MG63 (cell line): Measurements from ENCODE around the gene LMX1B. TPM values are rescaled to one million over a fixed set of nuclear protein-coding genes. Genes with fewer than 3 reads are reported as not detected.

Experiments used
- DNase-seq: peaks from one replicate; pipeline ENCODE4 v3.0.0-alpha.2; 2020
- H3K27me3 ChIP-seq: fragments of 250-450 bp; sonication (Bioruptor Pico); 2 replicates; pipeline ENCODE4 v1.5.1; 2020; ENCODE audit warnings: mild to moderate bottlenecking, moderate library complexity
- H3K36me3 ChIP-seq: fragments of 250-450 bp; sonication (Bioruptor Pico); 2 replicates; pipeline ENCODE4 v1.5.1; 2020; ENCODE audit warnings: mild to moderate bottlenecking, moderate library complexity
- H3K4me3 ChIP-seq: fragments of 250-450 bp; sonication (Bioruptor Pico); 2 replicates; pipeline ENCODE4 v1.5.1; 2020; ENCODE audit warnings: mild to moderate bottlenecking, moderate library complexity
- H3K9me3 ChIP-seq: fragments of 250-450 bp; sonication (Bioruptor Pico); 2 replicates; pipeline ENCODE4 v1.5.1; 2020; ENCODE audit warnings: mild to moderate bottlenecking, moderate library complexity
- total RNA-seq: library from RNA; depleted of rRNA; stranded (reverse); fragments of >200 nt; shearing (Covaris generic); gene quantifications from 2 replicates; pipeline ENCODE4 v1.2.3, GENCODE V29; 2014; ENCODE audit warnings: low replicate concordance

Gene LMX1B
- total RNA-seq, 1 experiment from 2014 or later = 1.6 TPM

DNA sequence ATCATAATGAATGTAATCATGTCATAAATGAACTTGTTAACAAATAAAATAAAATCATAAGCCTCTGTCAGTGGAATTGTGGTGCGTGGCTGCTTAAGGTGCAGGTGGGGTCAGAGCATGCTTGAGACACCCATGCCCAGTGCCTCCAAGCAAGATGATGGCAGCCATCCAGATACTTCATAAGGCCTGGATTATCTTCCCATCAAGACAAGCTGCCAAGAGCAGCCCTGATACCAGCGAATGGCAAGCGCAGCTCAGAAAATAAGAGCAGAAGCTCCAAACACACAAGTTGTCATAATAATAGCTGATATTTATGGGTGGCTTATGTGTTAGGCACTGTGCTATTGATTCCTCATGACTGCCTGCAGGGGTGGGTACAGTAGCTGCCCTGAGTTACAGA is 21.8 kb upstream of the LMX1B start:
- no peaks in the 10 kb centered on the region for H3K27me3 ChIP-seq
- no peak overlapping the region for H3K4me3 ChIP-seq
- H3K36me3 ChIP-seq = no peaks in the 10 kb centered on the region
- H3K9me3 ChIP-seq = no peaks in the 10 kb centered on the region
- DNase-seq = no peak

DNA sequence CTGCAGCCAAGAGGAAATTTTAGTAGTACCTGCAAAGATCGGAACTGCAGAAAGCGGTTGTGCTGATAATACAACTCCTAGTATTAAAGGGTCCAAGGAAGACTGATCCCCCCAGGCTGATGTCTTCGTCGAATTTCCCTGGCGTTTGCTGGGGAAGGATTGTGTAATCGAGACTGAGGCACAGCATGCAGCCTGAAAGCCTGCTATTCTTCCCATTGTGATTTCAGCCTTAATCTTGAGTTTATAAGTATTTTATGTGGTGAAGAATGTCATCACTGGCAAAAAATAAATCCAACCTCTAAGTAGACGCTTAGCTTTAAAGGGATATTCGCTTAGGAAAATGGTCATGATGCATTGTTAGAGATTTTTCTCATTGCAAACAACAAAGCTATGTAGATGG is 21.3 kb upstream of the LMX1B start:
- DNase-seq = no peak
- H3K9me3 ChIP-seq = no peaks in the 10 kb centered on the region
- H3K27me3 ChIP-seq = no peaks in the 10 kb centered on the region
- H3K36me3 ChIP-seq = no peaks in the 10 kb centered on the region
- no peak overlapping the region for H3K4me3 ChIP-seq

DNA sequence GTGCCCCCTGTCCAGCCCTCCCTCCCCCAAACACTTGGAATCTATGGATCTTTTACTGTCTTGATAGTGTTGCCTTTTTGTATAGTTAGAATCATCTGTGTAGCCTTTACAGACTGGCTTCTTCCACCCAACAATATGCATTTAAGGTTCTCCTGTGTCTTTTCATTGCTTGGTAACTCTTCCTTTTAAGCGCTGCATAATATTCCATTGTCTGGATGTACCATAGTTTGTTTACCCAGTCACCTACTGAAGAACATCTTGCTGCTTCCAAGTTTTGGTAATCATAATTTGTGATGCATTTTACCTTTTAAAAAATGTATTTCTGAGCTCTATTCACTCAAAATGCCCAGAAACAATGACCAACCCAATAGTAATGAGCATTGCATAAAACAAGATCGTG is 17.7 kb upstream of the LMX1B start:
- no peak for DNase-seq
- H3K4me3 ChIP-seq = no peak overlapping the region

DNA sequence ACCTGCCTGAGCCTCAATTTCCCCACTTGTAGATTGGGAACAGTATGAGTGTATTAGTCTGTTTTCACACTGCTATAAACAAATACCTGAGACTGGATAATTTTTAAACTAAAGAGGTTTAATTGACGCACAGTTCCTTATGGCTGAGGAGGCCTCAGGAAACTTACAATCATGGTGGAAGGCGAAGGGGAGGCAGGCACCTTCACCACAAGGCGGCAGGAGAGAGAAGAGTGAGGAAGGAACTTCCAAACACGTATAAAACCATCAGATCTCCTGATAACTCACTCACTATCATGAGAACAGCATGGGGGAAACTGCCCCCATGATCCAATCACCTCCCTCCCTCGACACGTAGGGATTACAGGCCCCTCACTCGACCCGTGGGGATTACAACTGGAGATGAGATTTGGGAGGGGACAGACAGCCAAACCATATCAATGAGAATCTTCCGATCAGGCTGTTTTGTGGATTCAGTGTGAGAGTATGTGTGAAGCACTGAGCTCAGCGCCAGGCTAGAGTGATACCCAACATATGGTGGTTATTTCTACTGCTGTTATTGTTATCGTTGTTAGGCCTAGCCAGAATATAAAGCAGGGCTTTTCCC is 14.6 kb upstream of the LMX1B start:
- Histone ChIP-seq H3K9me3 (no peaks in the 10 kb centered on the region), H3K27me3 (no peaks in the 10 kb centered on the region)
- DNase-seq = no peak

More for the DNA sequence above, 17.7 kb upstream of the LMX1B start:
- Histone ChIP-seq H3K9me3 (no peaks in the 10 kb centered on the region), H3K27me3 (no peaks in the 10 kb centered on the region), H3K36me3 (no peaks in the 10 kb centered on the region)

DNA sequence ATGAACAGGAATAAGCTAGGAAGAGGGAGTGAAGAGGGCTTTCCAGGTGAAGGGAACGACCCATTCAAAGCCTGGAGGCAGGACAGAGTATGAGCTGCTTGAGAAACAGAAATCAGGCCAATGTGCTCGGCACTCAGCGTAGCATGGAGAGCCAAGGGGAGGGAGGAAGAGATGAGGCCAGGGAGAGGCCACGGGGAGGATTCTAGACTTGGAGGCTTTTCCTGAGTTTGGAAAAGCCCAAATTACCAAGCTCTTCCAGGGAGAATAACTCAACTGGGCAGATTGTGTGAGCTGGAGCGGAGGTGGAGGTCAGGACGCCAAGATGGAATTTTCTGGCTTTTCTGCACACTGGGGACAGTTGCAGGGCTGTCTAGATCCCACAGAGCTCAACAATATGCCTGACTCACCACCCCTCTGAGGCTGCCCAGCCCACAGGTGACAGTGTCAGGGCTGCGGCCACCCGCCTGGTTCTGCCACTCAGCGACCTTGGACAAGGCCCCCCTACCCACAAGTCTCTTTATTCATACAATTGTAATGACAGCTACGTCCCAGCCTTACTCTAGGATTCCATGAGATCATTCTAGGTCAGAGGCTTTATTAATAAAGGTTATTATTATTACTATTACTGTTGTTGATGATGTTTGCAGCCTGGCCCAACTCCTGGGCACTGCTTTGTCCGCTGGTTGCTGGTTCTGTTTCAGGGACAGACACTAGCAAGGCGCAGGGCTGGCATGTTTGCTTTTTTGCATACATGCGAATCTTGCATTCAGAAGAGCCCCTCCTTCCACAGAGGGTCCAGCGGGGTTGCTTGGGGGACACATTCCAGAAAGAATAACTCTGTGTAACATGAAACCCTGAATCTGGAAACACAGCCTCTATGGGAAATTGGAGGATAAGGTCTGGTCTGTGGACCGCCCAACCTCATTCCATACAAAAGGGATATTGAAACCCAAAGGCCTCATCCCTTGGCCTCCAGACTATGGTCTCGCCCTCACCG is 9.4 kb upstream of the LMX1B start:
- no peak for DNase-seq
- no peaks in the 10 kb centered on the region for H3K27me3 ChIP-seq
- no peak overlapping the region for H3K4me3 ChIP-seq
- H3K9me3 ChIP-seq = no peaks in the 10 kb centered on the region
- no peaks in the 10 kb centered on the region for H3K36me3 ChIP-seq

More for the DNA sequence above, 14.6 kb upstream of the LMX1B start:
- Histone ChIP-seq H3K4me3 (no peak overlapping the region), H3K36me3 (no peaks in the 10 kb centered on the region)

DNA sequence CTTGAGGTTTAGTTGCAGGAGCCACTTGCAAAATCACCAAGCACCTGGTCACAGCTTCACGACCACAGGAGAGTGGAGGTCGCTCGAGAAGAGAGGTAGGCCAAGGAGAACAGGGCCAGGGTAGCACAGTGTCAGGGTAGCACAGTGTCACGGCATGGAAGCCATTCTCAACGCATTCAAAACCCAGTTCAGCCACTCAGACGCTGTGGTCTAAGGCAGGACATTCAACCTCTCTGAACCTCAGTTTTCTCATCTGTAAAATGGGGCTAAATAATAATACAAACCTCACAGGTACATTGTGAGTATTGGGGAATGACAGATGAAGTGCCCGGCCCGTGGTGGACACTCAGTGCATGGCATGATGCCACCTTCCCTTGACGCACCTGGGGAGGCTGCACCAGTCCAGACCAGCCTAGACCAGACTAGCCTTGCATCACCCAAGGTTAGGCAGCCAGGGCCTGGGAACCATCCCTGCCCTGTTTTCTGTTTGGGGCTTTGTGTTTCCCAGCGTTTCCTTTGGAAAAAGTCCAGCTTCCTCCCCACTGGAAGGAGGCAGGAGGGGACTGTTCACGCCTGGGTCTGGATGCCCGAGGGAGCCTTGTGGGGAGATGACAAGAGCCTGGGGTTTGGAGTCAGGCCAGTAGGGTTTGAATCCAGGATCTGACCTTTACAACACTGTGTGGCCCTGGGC is 7.8 kb upstream of the LMX1B start:
- Histone ChIP-seq H3K27me3 (no peaks in the 10 kb centered on the region), H3K36me3 (no peaks in the 10 kb centered on the region), H3K4me3 (no peak overlapping the region), H3K9me3 (no peaks in the 10 kb centered on the region)
- DNase-seq = no peak

DNA sequence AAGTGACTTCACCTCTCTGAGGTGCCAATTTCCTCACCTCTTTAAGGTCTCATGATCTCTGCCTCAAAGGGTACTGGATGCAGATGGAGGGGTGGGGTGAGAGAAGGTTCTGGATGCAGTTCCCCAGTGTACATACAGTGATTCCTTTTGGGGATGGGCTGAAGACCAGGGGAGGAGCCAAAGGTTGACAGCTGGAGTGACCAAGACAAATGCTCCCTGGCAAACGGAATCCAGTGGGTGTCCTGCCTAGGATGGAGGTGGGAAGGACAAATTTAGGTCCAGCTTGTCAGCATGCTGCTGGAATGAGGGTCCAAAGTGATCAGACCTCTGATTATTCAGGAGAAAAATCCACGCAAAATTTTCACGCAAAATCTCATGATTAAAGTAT is 7.3 kb upstream of the LMX1B start:
- DNase-seq = no peak
- no peaks in the 10 kb centered on the region for H3K36me3 ChIP-seq
- no peaks in the 10 kb centered on the region for H3K9me3 ChIP-seq
- H3K4me3 ChIP-seq = no peak overlapping the region
- H3K27me3 ChIP-seq = no peaks in the 10 kb centered on the region

DNA sequence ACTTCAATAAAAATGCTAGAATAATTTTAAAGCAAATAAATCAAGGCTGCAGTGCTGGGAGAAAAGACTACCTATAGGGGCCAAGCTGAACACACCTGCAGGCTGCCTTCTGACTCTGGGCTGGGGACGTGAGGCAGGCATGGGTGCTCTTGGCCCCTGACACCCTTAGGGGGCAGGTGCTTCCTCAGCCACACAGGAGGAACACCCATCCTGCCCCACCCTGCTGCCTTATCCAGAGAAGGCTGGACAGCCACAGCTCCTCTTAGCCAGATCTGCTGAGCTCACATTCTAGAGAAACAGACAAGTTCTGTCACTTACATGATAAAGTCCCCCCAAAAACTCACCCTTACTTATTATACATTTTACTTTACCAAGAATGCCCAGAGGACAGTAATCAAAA is 6.6 kb upstream of the LMX1B start:
- H3K4me3 ChIP-seq = no peak overlapping the region
- no peaks in the 10 kb centered on the region for H3K9me3 ChIP-seq
- H3K27me3 ChIP-seq = no peaks in the 10 kb centered on the region
- H3K36me3 ChIP-seq = no peaks in the 10 kb centered on the region
- DNase-seq = no peak

DNA sequence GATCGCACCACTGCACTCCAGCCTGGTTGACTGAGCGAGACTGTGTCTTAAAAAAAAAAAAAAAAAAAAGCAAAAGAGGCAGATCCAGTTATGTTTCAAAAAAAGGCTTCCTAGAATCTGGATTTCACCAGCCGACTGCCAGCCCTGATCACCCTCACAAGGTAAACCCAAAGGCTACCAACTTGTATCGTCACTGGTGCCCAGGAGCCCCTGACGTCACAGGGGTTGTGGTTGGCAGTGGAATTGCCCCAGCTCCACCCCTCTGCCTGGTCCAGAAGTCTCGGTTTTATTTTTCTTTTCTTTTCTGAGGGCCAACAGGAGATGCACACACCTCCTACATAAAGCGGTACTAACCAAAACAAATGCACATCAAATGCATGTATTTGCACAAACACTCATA is 6.0 kb upstream of the LMX1B start:
- Histone ChIP-seq H3K27me3 (no peaks in the 10 kb centered on the region), H3K36me3 (no peaks in the 10 kb centered on the region), H3K4me3 (no peak overlapping the region), H3K9me3 (no peaks in the 10 kb centered on the region)
- no peak for DNase-seq

DNA sequence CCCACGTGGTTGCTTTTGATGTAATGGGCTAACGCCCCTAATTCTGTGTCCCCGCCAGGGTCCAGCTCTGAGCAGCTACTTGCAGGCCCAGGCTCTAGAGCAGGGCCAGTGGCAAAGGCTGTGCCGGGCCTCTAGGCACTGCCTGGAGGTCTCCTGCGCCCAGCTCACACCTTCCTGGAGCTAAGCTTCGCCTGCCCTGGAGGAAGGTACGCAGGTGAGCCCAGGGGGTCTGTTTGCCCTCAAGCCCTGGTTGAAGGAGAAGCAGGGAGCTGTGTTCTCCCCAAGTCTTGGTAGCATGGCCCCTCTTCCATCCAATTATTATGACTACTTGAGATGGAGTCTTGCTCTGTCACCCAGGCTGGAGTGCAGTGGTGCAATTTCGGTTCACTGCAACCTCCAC is 5.2 kb upstream of the LMX1B start:
- no peaks in the 10 kb centered on the region for H3K9me3 ChIP-seq
- H3K27me3 ChIP-seq = no peaks in the 10 kb centered on the region
- H3K4me3 ChIP-seq = no peak overlapping the region
- no peak for DNase-seq
- no peaks in the 10 kb centered on the region for H3K36me3 ChIP-seq

DNA sequence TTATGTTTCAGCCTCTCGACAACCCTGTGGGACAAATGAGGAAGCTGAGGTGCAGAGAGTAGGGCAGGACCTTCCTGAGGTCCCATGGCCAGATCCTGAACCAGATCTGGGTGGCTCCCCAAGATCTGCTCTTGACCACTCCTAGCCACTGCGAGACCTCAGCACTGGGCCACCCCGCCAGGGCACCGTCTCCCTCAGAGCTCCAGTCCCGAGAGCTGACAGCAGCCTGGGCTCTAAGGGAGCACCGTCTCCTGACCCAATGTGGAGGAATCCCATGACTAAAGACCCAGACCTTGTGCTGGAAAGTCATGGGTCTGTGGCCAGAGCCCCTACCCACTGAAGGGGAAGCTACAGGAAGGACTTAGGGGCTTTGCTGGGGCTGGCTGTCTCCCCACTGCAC is 4.5 kb upstream of the LMX1B start:
- Histone ChIP-seq H3K9me3 (no peaks in the 10 kb centered on the region), H3K36me3 (no peaks in the 10 kb centered on the region), H3K27me3 (no peaks in the 10 kb centered on the region), H3K4me3 (no peak overlapping the region)
- no peak for DNase-seq

DNA sequence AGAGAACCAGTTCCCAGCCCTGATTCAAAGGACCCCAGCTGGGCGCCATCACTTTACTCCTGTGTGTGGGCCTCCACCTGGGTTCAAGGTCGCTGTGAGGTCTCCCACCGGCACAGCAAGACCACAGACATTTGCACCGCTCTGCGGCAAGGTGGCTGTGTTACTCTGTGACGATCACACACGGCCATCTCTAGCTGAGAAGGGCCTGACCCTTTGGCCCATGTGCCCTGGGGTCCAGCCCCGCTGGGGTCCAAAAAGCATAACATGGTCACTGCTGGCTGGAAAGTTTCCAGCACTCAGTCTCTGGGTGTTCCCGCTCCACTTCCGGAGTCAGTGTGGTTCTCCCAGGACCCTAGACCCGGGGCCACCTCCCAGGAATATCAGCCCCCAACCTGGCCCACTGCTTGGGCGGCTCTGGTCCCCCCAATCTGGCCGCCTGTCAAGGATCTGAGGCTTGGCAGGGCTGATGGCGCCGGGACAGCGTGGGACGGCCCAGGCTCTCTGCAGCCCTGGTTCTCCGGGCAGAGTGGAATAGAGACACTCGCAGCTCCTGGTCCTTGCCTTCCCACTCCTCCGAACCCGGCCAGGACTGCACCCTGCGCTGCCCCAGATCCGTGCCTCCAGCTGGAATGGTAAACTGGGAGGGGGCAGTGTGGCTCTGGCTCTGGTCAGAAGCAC is 3.9 kb upstream of the LMX1B start:
- DNase-seq = no peak
- Histone ChIP-seq H3K4me3 (no peak overlapping the region), H3K36me3 (no peaks in the 10 kb centered on the region), H3K9me3 (no peaks in the 10 kb centered on the region), H3K27me3 (no peaks in the 10 kb centered on the region)

DNA sequence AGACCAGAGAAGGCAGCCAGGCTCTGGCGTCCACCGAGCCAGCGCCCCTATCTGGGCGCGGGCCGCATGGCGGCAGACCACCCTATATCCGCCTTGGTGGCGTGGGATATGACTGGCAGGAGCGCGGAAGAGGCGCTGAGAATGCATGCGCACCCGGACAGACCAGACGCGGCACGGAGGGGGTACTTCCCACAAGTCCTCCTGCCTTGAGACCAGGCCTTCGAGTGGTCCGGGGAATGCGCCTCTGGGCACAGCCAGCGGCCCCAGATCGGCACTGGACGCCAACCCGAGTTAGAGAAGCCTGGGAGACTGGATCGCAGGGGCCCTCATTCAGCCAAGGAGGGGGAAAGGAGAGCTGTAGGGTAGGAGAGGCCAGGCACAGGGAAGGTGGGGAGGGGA is 2.5 kb upstream of the LMX1B start:
- no peaks in the 10 kb centered on the region for H3K36me3 ChIP-seq
- no peaks in the 10 kb centered on the region for H3K27me3 ChIP-seq
- DNase-seq = no peak
- no peaks in the 10 kb centered on the region for H3K9me3 ChIP-seq
- no peak overlapping the region for H3K4me3 ChIP-seq

DNA sequence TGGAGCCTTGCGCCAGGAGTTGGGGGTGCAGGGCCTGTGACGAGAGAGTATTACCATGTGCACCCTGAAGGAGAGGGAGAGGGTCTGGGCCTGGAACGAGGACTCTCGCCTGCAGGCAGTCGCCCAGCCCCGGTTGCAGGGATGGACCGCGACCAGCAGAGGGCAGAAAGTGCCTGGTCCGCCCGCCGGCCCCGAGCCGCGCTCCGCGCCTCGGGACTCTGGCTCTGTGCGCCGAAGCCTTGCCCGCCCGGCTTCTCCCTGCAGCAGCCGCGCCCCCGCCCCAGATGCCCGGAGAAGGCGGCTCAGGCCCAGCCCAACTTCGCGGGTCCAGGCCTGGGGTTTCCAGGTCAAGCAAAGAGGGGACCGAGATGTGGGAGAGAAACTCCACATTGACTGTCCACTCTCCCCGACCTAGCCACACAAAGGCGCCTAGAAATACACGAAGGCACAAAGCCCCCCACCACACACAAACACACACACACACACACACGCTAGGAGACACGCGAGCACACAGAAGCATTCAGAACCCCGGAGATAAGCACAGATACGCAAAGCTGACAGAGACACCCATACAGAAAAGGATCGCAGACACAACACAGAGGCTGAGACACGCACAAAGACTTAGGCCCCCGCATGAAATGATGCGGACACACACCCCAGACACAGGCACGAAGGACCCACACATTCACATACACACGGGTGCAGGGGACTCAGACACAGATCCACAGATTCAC is 2.0 kb upstream of the LMX1B start:
- Histone ChIP-seq H3K36me3 (no peaks in the 10 kb centered on the region), H3K27me3 (no peaks in the 10 kb centered on the region), H3K4me3 (no peak overlapping the region), H3K9me3 (no peaks in the 10 kb centered on the region)
- DNase-seq = peak; percentile 81

DNA sequence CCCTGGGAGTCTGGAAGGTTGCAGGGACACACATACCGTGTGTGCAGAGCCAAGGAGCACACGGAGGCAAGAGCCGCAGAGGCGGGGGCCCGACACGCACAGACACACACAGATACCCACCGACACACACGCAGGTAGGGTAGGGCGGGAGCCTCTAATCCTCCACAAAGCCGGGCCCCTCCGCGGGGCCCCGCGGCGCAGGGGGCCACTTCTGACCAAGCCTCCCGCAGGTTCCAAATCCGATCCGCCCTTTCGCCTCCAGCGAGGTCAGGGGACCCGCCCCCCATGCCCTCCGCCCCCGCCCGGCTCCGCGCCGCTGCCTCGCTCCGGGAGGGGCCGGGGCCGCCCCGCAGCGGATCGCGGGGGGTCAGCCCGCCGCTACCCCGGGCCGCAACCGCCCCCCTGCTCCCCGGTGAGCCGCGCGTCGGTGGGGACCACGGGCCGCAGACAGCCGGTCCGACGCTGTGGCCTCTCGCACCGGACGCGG is 1.4 kb upstream of the LMX1B start:
- Histone ChIP-seq H3K27me3 (no peaks in the 10 kb centered on the region), H3K9me3 (no peaks in the 10 kb centered on the region), H3K36me3 (no peaks in the 10 kb centered on the region), H3K4me3 (peak overlapping the region; percentile 43)
- no peak for DNase-seq
